ENCODE measurements around the gene OCA2.
"Not testable (repeated sequence)": the region's sequence is repeated elsewhere in the genome, so short reads cannot be mapped to it uniquely, and the experiment has no call there.

Gene OCA2

DNA sequence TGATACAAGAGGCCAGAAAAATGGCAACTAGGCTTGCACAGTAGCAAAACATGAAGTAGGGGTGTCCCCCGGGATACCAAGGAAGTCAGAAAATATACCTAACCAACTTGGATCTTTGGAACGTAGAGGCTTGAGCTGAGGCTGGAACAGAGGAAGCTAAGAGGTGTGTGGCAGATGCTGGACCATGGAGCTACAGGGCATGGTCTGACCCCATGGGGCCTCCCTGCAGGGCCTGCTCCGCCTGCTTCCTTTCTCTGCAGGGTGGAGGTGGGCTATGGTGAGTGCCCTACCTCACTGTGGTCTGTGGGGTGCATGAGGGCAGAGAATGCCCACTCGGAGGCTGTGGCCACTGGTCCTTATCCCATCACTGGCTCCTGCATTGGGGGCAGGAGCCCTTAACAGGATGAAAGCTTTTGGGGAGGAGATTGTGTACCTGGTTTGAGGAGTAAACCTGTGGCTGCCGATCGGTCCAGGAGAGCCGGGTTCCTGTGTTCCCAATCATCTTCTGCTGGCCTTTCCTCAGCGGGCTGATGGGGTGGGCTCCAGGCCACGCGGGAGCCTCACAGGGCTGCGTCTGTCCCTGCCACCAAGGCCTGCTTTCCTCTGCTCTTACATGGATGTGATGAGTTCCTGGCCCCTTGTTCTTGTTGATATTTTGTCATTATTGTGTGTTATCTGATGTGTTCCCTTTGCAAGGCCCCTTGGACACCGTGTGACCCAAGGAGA is 96.8 kb downstream of the OCA2 start:
- no peak for DNase-seq (ENCODE audit: low read depth)

DNA sequence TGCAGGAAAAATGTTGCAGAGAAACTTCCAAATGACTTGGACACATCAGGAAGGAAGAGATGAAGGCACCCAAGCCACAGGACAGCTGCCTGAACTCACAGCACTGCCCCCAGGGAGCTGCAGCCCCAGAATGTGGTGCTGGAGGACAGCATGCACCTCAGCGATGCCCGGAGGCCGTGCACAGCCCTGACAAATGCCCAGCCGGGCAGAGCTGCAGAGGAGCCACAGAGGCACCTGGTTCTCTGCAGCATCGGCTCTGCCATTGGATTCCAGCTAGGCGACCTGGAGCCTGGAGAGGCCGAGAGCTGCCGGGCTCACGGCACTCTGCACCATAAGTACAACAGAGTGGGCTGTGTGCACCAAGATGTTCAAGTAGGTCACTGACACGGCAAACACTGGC is 97.5 kb downstream of the OCA2 start:
- no peak for DNase-seq (ENCODE audit: low read depth)

- DNase-seq (ENCODE audit: low read depth): no peak
Observed at GRCh38 chr15:27993996-27994780, 104.9 kb downstream of the OCA2 start.

DNA sequence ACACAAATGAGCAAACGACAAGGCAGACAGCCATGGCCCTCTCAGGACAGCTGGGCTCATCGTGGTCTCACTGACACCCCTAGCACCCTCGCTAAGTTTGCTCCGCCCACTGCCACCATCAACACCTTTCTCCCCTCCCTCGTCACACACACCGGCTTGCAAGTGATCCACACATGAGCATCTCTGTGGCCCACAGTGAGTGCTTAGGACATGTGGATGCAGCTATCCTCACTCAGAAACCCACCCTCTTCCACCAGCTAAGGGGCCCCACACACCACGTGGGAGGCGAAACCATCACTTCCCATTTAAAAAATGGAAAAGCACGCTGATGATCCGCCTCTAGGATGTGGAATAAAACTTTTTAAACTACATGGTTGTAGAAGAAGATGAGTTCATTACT is 105.6 kb downstream of the OCA2 start:
- DNase-seq (ENCODE audit: low read depth): no peak

GRCh38 chr15:27990521-27991515 is 108.3 kb downstream of the OCA2 start:
- no peak for DNase-seq (ENCODE audit: low read depth)

DNA sequence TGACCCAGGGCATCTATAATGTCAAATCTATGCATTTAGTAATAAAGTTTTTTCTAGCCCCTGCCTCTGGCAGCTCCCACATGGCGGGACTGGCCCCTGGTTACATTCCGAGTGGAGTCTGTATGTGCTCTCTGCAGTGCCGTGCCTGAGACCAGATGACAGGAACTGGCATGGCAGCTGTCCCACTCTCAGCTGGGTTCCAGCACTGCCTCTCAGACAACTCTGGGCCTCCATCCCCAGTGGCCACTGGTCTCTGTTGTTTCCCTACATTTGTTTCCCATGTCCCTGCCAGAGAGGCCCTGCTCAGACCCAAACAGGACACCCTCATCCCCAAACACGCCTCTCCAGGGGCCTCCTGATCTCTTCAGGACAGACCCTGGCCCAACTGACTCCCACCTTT is 109.3 kb downstream of the OCA2 start:
- no peak for DNase-seq (ENCODE audit: low read depth)

- DNase-seq (ENCODE audit: low read depth): no peak
Observed at GRCh38 chr15:27989427-27989826, 109.7 kb downstream of the OCA2 start.

DNA sequence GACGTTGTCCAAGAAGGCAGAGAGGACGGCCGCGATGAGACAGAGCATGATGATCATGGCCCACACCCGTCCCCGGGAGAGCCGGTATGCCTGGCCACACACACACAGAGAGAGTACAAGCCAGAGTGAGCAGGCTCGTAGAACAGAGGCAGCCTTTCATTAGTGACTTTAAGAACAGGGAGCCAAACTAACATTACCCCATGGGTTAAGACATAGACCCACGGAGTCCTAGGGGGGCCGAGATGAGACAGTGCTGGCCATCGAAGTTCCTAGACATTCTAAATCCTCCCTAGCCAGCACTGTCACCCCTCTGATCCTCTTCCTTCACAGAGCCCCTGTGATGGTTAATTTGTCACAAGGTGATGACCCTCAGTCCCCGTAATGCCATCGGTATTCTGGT is 114.0 kb downstream of the OCA2 start:
- no peak for DNase-seq (ENCODE audit: low read depth)

- DNase-seq (ENCODE audit: low read depth): no peak
Observed at GRCh38 chr15:27983496-27983895, 115.6 kb downstream of the OCA2 start.

GRCh38 chr15:27977696-27978095 is 121.4 kb downstream of the OCA2 start:
- no peak for DNase-seq (ENCODE audit: low read depth)

- DNase-seq (ENCODE audit: low read depth): no peak
Observed at GRCh38 chr15:27973886-27974285, 125.2 kb downstream of the OCA2 start.

GRCh38 chr15:27970661-27971392 is 128.3 kb downstream of the OCA2 start:
- DNase-seq (ENCODE audit: low read depth): no peak

DNA sequence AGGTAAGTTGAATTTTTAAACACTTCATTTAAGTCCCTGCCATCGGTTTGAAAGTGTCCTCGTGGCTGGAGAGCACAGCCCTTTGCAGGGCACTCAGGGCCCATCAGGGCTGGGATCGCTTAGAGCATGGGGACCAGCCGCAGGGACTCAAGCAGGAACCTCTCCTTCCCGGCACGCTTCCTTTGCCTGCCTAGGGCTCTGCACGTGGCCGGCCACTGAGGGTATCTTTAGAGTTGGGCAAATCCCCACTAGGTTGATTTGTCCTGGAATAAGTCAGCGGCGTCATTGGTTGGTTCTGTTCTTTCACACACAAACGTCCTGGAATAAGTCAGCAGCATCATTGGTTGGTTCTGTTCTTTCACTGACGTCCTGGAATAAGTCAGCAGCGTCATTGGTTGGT is 131.6 kb downstream of the OCA2 start:
- no peak for DNase-seq (ENCODE audit: low read depth)

DNA sequence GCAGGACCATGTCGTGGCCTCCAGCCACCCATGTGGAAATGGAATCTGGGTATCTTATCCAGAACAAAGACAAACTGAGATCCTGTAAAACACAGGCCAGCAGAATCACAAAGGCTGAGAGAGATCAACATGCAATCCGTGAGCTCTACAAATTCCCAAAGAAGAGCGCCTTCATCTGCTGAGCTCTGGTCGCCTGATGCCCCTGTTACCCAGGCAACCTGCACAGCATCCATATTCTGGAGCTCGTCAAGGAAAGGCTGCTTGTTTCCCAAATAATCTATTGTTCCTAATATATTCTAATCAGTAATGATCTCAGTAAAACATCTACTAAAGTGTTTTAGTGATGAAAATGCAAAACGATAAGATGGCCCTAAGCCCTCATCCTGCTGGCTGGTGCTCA is 133.6 kb downstream of the OCA2 start:
- no peak for DNase-seq (ENCODE audit: low read depth)

DNA sequence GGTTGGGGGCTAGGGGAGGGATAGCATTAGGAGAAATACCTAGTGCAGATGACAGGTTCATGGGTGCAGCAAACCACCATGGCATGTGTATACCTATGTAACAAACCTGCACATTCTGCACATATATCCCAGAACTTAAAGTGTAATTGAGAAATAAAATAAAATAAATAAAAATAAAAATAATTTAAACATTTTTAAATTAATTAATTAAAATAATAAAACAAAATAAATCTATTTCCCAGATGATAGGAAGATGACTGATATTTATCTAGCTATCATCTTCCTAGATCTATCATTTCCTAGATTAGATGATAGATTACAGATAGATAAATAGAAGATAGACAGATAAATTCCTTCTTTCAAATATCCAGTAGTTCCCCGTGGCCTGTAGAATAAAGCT is 137.3 kb downstream of the OCA2 start:
- no peak for DNase-seq (ENCODE audit: low read depth)

DNA sequence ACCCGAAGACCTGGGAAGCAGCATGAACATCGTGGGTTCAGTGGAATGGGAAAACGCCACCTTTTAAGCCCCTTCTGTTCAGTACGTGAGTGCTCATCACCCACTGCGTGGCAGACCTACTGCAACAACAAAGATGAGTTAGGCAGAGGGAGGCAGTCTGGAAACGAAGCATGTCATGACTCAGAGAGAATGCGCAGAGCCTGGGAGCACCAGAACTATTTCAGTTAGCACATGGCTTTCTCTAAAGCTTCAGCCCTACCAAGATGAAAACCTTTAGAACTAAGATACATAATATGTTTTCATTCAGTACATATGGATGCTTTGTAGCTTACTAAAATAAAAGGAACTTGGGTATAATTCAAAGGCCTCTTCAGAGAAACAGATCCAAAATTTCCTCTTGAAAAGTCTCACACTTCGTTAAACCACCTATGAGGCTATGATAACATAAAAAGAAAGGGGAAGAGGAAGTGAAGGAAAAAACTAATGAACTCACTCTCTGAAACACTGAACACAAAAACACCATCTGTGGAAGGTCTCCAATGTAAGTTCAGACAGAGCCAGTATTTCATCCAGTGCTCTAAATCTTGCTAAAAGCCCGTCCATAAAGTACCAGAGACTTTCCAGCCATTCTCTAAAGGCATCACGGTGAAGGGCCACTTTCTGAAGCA is 140.1 kb downstream of the OCA2 start:
- DNase-seq (ENCODE audit: low read depth): no peak

DNA sequence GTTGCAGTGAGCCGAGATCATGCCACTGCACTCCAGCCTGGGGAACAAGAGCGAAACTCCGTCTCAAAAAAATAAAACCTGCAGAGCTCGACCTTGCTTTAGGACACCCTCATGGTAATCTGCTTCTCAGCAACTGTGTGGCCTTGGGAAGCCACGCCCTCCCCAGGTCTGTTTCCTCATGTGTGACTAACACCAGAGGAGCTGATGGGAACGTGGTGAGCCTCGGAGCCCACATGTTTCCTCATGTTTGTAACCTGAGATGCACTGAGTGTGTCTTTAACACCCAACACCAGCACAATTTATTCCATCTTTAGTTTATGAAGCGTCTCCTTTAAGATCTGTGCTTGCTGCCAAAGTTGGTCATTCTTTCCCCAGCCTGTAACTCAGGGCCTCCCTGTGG is 142.8 kb downstream of the OCA2 start:
- no peak for DNase-seq (ENCODE audit: low read depth)

GRCh38 chr15:27955087-27955486 is 144.0 kb downstream of the OCA2 start:
- DNase-seq (ENCODE audit: low read depth): no peak

- DNase-seq (ENCODE audit: low read depth): not testable (repeated sequence)
Observed at GRCh38 chr15:27952593-27952992, 146.5 kb downstream of the OCA2 start.

- no peak for DNase-seq (ENCODE audit: low read depth)
Observed at GRCh38 chr15:27951191-27951890, 147.8 kb downstream of the OCA2 start.

GRCh38 chr15:27949089-27949488 is 150.0 kb downstream of the OCA2 start:
- DNase-seq (ENCODE audit: low read depth): no peak
